Nucleus accumbens (tissue), 56 donors: ENCODE results near the gene PPP1R18.

Experiments
- DNase-seq, 56 donors: peaks; one replicate each; lab custom pipeline; 2025; lab: John Stamatoyannopoulos, UW

The PPP1R18 gene

DNA sequence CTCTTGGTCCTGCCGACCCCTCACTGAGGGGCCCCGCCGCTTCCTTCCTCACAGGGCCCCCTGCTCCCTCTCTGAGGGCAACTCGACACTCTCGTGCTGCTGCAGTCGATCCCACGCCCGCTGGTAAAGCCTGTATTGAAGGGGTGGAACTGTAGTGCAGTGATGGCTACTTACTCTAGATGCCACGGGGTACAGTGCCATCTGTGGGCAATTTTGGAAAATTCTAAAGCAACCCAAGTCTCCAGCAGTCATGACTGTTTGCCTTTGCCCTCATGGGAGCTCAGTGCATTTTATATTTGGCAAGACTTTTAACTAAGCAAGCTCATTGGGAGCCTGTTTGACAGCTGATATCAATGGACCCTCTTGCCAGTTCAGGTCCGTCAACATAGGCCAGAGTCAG, 46.0 kb downstream of the PPP1R18 start:
- DNase-seq, result no peak

DNA sequence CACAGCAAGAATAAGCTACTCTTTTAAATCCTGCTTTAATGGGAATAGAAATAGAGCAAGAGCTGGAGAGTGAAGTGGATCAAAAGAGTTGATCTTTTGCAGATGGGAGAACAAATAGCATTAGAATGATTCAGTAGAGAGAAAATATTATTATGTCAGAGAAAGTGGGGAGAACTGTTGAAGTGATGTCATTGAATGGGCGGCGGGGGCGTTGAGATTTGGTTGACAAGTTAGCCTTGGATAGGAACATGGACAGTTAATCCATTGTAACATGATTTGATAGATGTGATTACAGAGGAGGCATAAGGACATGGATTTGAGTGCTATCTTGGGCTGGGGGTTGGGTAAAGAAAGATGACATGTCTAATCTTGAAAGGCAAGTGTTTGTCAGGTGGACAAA, 50.6 kb downstream of the PPP1R18 start:
- no peak for DNase-seq

GRCh38 chr6:30626484-30627366, 59.7 kb downstream of the PPP1R18 start, which contains the start of gene ATAT1:
TSS of gene ATAT1 (plus strand) at chr6:30626874.
- peak in 55 of 56 donors; percentile 51 to 95 (median 85) for DNase-seq
